HEK293 (cell line): Measurements from ENCODE around the gene MOCS2.

Source experiments
- CTCF ChIA-PET: fragments of 350-600 bp; formaldehyde crosslinking; extraction: SDS; loops from one replicate; lab custom pipeline; 2021; ENCODE audit warnings: antibody characterized with exemption; lab: Yijun Ruan, JAX
- POLR2A ChIA-PET: fragments of 300-600 bp; formaldehyde crosslinking; extraction: SDS; loops from one replicate; lab custom pipeline; 2020; ENCODE audit warnings: antibody characterized with exemption, inconsistent platforms; lab: Yijun Ruan, JAX
- H3K27ac ChIP-seq: fragments of 200-500 bp; sonication (Bioruptor generic); 2 replicates; pipeline ENCODE4 v1.5.1; 2014; ENCODE audit warnings: low read depth, low read length, control low read depth, inconsistent platforms; ENCODE audit errors: extremely low read depth
- H3K36me3 ChIP-seq, 2 experiments: fragments of 200-500 bp in 1 of 2; sonication (Bioruptor generic) in 1 of 2; 1 replicate in 1 of 2; 2 replicates in 1 of 2; pipeline ENCODE4 v1.5.1; 2014 to 2017; ENCODE audit warnings: inconsistent platforms in 2 of 2, low read length in 2 of 2; ENCODE audit not compliant: control insufficient read depth in 2 of 2, insufficient read depth in 1 of 2
- H3K4me1 ChIP-seq: fragments of 200-500 bp; sonication (Bioruptor generic); 2 replicates; pipeline ENCODE4 v1.5.1; 2014; ENCODE audit warnings: mild to moderate bottlenecking, low read length, inconsistent platforms; ENCODE audit not compliant: control insufficient read depth, insufficient read depth
- H3K4me3 ChIP-seq: 2 replicates; pipeline ENCODE4 v1.5.1; 2011; ENCODE audit warnings: low read depth, mild to moderate bottlenecking, control low read depth, low read length, moderate library complexity
- H3K9me3 ChIP-seq: fragments of 200-500 bp; sonication (Bioruptor generic); 2 replicates; pipeline ENCODE4 v1.5.1; 2014; ENCODE audit warnings: low read depth, low read length, inconsistent platforms; ENCODE audit not compliant: control insufficient read depth, insufficient read depth
- TRIM28 ChIP-seq: IDR thresholded peaks from 2 replicates; pipeline ENCODE4 v1.6.1; 2011; ENCODE audit warnings: low read length, control low read depth, borderline replicate concordance
- YY2 ChIP-seq: fragments of 450-650 bp; formaldehyde crosslinking; IDR thresholded peaks from 2 replicates; pipeline ENCODE4 v1.5.1; 2016; ENCODE audit warnings: missing biosample characterization, missing genetic modification characterization
- ZBTB48 ChIP-seq: fragments of 450-650 bp; formaldehyde crosslinking; IDR thresholded peaks from 2 replicates; pipeline ENCODE4 v1.5.1; 2016; ENCODE audit warnings: missing biosample characterization, missing genetic modification characterization
- ZNF16 ChIP-seq: fragments of 450-650 bp; formaldehyde crosslinking; IDR thresholded peaks from 2 replicates; pipeline ENCODE4 v1.5.1; 2016; ENCODE audit warnings: low read depth, missing biosample characterization, missing genetic modification characterization
- ZNF548 ChIP-seq: fragments of 450-650 bp; formaldehyde crosslinking; IDR thresholded peaks from 2 replicates; pipeline ENCODE4 v1.5.1; 2016; ENCODE audit warnings: missing biosample characterization, missing genetic modification characterization
- TF ChIP-seq, protein P1 (sequence below): fragments of 450-650 bp; formaldehyde crosslinking; IDR thresholded peaks from 2 replicates; pipeline ENCODE4 v1.5.1; 2016; ENCODE audit warnings: missing biosample characterization, missing genetic modification characterization
- TF ChIP-seq, protein P2 (sequence below): fragments of 450-650 bp; formaldehyde crosslinking; conservative IDR thresholded peaks from 2 replicates; pipeline ENCODE4 v1.5.1; 2016; ENCODE audit warnings: low read depth, missing biosample characterization, missing genetic modification characterization
- TF ChIP-seq, protein P3 (sequence below): fragments of 450-650 bp; formaldehyde crosslinking; IDR thresholded peaks from 2 replicates; pipeline ENCODE4 v1.5.1; 2016; ENCODE audit warnings: missing biosample characterization, missing genetic modification characterization
- TF ChIP-seq, protein P4 (sequence below): fragments of 450-650 bp; formaldehyde crosslinking; IDR thresholded peaks from 2 replicates; pipeline ENCODE4 v1.5.1; 2016; ENCODE audit warnings: missing biosample characterization, missing genetic modification characterization
- TF ChIP-seq, protein P5 (sequence below): fragments of 450-650 bp; formaldehyde crosslinking; IDR thresholded peaks from 2 replicates; pipeline ENCODE4 v1.5.1; 2016; ENCODE audit warnings: missing biosample characterization, missing genetic modification characterization
- TF ChIP-seq, protein P6 (sequence below): fragments of 450-650 bp; formaldehyde crosslinking; IDR thresholded peaks from 2 replicates; pipeline ENCODE4 v1.5.1; 2016; ENCODE audit warnings: missing biosample characterization, missing genetic modification characterization

The MOCS2 gene

DNA sequence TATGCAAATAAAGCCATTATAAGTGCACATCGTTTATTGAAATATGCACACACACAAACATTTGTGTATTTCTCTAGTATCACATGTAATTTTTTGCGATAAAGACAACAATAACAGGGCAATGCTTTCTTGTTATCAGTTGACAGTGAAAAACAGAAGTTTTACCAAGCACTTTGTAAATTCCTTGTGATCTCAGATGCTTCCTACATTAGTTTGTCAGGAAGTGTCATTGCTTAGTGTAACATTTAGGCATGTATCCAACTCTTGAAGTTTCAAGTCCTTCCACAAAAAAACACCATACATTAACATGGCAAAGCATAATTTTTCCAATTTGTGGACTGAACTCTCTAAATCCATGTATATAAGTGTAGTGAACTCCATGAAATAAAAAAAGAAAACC is 46.4 kb downstream of the MOCS2 start:
- ChIA-PET CTCF (no interaction called here), POLR2A (no interaction called here)
- Histone ChIP-seq H3K36me3 (peaks cover 6 to 25% of the 10 kb centered on the region in 2 experiments; a peak in 2 of 3 replicates), H3K4me3 (no peak overlapping the region), H3K27ac (no peak overlapping the region), H3K4me1 (no peaks in the 10 kb centered on the region), H3K9me3 (no peaks in the 10 kb centered on the region)
- TF ChIP-seq ZBTB48 (tag by site-specific recombination): no peak
- TF ChIP-seq, protein P1, sequence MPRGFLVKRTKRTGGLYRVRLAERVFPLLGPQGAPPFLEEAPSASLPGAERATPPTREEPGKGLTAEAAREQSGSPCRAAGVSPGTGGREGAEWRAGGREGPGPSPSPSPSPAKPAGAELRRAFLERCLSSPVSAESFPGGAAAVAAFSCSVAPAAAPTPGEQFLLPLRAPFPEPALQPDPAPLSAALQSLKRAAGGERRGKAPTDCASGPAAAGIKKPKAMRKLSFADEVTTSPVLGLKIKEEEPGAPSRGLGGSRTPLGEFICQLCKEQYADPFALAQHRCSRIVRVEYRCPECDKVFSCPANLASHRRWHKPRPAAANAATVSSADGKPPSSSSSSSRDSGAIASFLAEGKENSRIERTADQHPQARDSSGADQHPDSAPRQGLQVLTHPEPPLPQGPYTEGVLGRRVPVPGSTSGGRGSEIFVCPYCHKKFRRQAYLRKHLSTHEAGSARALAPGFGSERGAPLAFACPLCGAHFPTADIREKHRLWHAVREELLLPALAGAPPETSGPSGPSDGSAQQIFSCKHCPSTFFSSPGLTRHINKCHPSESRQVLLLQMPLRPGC: no peak
- TF ChIP-seq, protein P2, sequence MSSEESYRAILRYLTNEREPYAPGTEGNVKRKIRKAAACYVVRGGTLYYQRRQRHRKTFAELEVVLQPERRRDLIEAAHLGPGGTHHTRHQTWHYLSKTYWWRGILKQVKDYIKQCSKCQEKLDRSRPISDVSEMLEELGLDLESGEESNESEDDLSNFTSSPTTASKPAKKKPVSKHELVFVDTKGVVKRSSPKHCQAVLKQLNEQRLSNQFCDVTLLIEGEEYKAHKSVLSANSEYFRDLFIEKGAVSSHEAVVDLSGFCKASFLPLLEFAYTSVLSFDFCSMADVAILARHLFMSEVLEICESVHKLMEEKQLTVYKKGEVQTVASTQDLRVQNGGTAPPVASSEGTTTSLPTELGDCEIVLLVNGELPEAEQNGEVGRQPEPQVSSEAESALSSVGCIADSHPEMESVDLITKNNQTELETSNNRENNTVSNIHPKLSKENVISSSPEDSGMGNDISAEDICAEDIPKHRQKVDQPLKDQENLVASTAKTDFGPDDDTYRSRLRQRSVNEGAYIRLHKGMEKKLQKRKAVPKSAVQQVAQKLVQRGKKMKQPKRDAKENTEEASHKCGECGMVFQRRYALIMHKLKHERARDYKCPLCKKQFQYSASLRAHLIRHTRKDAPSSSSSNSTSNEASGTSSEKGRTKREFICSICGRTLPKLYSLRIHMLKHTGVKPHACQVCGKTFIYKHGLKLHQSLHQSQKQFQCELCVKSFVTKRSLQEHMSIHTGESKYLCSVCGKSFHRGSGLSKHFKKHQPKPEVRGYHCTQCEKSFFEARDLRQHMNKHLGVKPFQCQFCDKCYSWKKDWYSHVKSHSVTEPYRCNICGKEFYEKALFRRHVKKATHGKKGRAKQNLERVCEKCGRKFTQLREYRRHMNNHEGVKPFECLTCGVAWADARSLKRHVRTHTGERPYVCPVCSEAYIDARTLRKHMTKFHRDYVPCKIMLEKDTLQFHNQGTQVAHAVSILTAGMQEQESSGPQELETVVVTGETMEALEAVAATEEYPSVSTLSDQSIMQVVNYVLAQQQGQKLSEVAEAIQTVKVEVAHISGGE (tag by site-specific recombination): no peak

DNA sequence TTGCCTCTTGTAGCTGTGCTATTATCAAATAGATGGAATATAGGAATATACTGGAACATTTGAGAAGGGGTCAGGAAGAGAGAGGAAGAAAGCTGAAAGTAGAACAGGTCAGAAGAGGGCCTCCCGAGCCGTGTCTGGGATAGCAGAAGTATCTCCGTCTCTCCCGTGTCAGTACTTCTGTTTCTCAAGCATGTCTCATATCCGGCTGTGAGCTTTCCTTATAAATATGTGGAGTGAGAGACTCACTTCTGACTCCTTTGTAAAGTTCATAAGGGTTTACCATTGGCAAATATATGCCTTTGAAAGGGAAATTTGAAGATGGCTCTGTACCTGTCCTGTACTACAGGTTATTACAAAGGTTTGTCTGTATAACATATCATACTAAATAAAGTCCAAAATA is 50.3 kb downstream of the MOCS2 start:
- Histone ChIP-seq H3K27ac (no peak overlapping the region), H3K9me3 (no peaks in the 10 kb centered on the region), H3K36me3 (peaks cover 6 to 19% of the 10 kb centered on the region in 2 experiments; a peak in 2 of 3 replicates), H3K4me3 (no peak overlapping the region), H3K4me1 (no peaks in the 10 kb centered on the region)
- TF ChIP-seq, protein P3, sequence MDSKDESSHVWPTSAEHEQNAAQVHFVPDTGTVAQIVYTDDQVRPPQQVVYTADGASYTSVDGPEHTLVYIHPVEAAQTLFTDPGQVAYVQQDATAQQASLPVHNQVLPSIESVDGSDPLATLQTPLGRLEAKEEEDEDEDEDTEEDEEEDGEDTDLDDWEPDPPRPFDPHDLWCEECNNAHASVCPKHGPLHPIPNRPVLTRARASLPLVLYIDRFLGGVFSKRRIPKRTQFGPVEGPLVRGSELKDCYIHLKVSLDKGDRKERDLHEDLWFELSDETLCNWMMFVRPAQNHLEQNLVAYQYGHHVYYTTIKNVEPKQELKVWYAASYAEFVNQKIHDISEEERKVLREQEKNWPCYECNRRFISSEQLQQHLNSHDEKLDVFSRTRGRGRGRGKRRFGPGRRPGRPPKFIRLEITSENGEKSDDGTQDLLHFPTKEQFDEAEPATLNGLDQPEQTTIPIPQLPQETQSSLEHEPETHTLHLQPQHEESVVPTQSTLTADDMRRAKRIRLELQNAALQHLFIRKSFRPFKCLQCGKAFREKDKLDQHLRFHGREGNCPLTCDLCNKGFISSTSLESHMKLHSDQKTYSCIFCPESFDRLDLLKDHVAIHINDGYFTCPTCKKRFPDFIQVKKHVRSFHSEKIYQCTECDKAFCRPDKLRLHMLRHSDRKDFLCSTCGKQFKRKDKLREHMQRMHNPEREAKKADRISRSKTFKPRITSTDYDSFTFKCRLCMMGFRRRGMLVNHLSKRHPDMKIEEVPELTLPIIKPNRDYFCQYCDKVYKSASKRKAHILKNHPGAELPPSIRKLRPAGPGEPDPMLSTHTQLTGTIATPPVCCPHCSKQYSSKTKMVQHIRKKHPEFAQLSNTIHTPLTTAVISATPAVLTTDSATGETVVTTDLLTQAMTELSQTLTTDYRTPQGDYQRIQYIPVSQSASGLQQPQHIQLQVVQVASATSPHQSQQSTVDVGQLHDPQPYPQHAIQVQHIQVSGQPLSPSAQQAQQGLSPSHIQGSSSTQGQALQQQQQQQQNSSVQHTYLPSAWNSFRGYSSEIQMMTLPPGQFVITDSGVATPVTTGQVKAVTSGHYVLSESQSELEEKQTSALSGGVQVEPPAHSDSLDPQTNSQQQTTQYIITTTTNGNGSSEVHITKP (tag by site-specific recombination): no peak
- TF ChIP-seq TRIM28 (no peak), YY2 (tag by site-specific recombination) (no peak), ZNF16 (tag by site-specific recombination) (no peak), ZNF548 (tag by site-specific recombination) (no peak)
- TF ChIP-seq, protein P4, sequence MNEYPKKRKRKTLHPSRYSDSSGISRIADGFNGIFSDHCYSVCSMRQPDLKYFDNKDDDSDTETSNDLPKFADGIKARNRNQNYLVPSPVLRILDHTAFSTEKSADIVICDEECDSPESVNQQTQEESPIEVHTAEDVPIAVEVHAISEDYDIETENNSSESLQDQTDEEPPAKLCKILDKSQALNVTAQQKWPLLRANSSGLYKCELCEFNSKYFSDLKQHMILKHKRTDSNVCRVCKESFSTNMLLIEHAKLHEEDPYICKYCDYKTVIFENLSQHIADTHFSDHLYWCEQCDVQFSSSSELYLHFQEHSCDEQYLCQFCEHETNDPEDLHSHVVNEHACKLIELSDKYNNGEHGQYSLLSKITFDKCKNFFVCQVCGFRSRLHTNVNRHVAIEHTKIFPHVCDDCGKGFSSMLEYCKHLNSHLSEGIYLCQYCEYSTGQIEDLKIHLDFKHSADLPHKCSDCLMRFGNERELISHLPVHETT: no peak
- TF ChIP-seq, protein P5, sequence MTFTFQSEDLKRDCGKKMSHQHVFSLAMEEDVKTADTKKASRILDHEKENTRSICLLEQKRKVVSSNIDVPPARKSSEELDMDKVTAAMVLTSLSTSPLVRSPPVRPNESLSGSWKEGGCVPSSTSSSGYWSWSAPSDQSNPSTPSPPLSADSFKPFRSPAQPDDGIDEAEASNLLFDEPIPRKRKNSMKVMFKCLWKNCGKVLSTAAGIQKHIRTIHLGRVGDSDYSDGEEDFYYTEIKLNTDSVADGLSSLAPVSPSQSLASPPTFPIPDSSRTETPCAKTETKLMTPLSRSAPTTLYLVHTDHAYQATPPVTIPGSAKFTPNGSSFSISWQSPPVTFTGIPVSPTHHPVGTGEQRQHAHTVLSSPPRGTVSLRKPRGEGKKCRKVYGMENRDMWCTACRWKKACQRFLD: no peak
- TF ChIP-seq, protein P6, sequence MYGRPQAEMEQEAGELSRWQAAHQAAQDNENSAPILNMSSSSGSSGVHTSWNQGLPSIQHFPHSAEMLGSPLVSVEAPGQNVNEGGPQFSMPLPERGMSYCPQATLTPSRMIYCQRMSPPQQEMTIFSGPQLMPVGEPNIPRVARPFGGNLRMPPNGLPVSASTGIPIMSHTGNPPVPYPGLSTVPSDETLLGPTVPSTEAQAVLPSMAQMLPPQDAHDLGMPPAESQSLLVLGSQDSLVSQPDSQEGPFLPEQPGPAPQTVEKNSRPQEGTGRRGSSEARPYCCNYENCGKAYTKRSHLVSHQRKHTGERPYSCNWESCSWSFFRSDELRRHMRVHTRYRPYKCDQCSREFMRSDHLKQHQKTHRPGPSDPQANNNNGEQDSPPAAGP: no peak
- ChIA-PET CTCF (no interaction called here), POLR2A (no interaction called here)
